NCI-H774 (cell line): Measurements from ENCODE around the gene FOXD4.
"Not testable (repeated sequence)": the region's sequence is repeated elsewhere in the genome, so short reads cannot be mapped to it uniquely, and the experiment has no call there.

ENCODE experiments used
- DNase-seq: peaks from one replicate; lab custom pipeline; 2025; lab: John Stamatoyannopoulos, UW

Gene FOXD4

DNA sequence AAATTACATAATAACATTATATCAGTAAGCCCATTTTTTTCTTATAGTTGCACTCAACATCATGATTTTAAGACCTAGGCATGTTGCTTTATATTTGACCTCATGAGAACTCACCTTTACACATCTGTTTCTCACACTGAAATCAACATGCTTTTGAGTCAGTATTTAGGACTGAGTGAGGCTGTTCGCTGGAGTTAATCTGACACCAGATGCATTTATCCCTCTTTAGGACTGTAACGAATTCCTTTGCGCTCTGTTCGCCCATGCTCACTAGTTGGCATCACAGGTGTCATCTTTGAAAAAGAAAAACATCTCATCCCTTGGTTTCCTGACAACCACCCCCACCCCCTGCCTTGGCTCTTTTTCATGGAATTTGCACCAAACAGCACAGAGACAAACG lies 24.3 kb downstream of the FOXD4 start:
- DNase-seq = not testable (repeated sequence)

DNA sequence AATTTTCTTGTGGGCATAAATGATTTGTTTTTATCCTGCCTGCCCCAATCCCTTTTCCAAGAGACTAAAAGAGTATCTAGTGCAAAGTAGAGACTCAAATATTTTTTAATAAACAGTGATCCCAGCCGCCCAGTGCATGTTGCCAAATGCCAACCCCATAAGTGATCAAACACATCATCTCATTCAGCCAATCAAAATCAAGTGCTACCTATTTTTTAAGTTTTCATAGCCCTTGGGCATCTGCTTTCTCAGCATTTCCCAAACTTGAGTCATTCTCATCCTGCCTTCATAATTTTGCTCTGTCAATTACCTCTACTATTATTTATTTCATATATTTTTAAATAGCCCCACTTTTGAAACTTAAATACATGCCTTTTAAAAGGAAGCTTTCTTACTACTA lies 27.4 kb downstream of the FOXD4 start:
- DNase-seq = not testable (repeated sequence)

- not testable (repeated sequence) for DNase-seq
These were observed 29.7 kb downstream of the FOXD4 start for GRCh38 chr9:88396-89037.

GRCh38 chr9:87860-88259 lies 30.4 kb downstream of the FOXD4 start:
- not testable (repeated sequence) for DNase-seq

DNA sequence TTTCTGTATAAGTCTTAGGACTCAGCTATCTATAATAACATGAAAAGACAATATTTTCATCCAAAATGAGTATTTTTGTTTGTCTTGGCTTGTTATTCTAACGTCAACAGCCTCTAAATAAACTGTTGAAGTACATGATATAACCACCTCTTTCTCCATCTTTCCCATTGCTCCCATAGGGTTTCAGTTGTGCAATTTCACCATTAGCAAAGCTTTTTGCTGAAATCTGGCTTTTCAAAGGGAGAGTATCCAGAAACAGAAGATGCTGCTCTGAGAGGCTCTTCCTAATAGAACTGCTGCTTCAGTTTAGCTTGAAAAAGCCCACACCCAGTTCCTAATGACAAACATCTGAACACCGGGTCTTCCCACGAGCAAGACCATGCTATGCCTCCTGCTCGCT lies 31.1 kb downstream of the FOXD4 start:
- not testable (repeated sequence) for DNase-seq

GRCh38 chr9:86697-87096 lies 31.5 kb downstream of the FOXD4 start:
- DNase-seq = not testable (repeated sequence)

- not testable (repeated sequence) for DNase-seq
These were observed 35.1 kb downstream of the FOXD4 start for GRCh38 chr9:82932-83689.

DNA sequence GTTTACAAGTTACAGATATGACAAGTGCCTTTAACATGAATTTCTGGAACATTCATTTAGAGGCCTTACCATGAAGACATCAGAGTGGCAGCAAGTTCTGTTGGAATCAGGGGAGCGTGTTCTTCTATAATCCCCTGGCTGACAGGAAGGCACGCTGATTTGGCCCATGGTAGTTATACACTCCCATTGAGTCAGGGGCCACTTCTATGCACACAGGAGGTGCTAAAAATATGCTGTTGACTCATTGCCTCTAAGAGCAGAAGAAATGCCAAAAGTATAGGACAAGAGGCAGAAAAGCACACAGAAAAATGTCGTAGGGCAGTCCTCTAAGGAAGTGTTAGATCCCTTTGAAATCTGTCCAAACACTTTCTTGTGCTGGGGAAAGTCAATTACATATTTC lies 39.9 kb downstream of the FOXD4 start:
- not testable (repeated sequence) for DNase-seq

- not testable (repeated sequence) for DNase-seq
These were observed 41.8 kb downstream of the FOXD4 start for GRCh38 chr9:76389-76788.

GRCh38 chr9:73900-74525 lies 44.2 kb downstream of the FOXD4 start:
- not testable (repeated sequence) for DNase-seq

DNA sequence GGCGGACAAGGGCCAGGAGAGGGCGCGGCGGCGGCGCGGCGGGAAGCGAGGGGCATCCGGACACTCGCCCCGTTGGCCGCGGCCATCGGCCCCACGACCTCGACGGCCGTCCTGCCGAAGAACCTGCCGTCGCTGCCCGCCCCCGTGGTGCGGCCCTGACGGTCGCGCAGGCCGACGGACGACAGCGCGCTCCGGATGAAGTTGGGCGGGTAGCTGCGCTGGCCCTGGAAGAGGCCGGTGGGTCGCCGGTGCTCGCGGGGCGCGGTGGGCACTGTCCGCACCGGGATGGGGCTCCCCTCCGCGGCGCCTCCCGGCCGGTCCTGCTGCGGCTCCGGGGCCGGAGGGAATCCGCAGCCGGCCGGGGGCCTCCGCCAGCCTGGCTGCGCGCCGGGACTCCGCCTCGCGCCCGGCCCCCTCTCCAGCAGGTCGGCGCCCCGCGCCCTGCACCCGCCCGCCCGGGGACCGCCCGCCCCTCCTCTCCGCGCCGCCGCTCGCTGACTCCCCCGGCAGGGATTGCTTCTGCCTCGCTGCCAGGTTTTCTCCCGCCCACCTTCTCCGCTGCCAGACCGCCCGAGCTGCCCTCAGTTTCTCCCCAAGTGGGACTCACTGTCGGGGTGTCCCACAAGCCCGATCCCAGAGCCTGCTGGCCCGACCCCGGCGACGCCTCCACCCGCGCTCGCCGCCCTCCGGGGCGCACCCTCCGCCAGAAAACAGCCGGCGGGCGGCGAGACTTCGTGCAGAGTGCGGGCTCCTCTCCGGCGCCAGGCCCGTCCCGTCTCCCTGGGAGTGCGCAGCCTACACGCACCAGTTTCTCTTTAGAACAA lies 44.9 kb downstream of the FOXD4 start:
- DNase-seq = not testable (repeated sequence)
